Ishikawa (cell line): ENCODE measurements around the gene ZNF808.

ENCODE experiments used
- CEBPB ChIP-seq: IDR thresholded peaks from 2 replicates; pipeline ENCODE4 v1.6.1; 2012
- CREB1 ChIP-seq: IDR thresholded peaks from 2 replicates; pipeline ENCODE4 v1.6.1; 2012; ENCODE audit warnings: low read depth
- EP300 ChIP-seq: IDR thresholded peaks from 2 replicates; pipeline ENCODE4 v1.6.1; 2012; ENCODE audit warnings: borderline replicate concordance
- MAX ChIP-seq: IDR thresholded peaks from 2 replicates; pipeline ENCODE4 v1.6.1; 2012
- RAD21 ChIP-seq: IDR thresholded peaks from 2 replicates; pipeline ENCODE4 v1.6.1; 2012; ENCODE audit warnings: low read depth
- REST ChIP-seq: IDR thresholded peaks from 2 replicates; pipeline ENCODE4 v1.6.1; 2012; ENCODE audit warnings: low read depth, mild to moderate bottlenecking
- TCF12 ChIP-seq: IDR thresholded peaks from 2 replicates; pipeline ENCODE4 v1.6.1; 2012; ENCODE audit warnings: low read depth
- USF1 ChIP-seq: IDR thresholded peaks from 2 replicates; pipeline ENCODE4 v1.6.1; 2012

- TF ChIP-seq CEBPB: no peak
- no peak for TF ChIP-seq CREB1
- TF ChIP-seq REST: no peak
- no peak for TF ChIP-seq USF1
- TF ChIP-seq EP300: no peak
- no peak for TF ChIP-seq RAD21
- no peak for TF ChIP-seq MAX
- TF ChIP-seq TCF12: no peak
Measured at GRCh38 chr19:52585604-52586003, 58.1 kb downstream of the ZNF808 start.
